GM19023 (cell line): ENCODE measurements around the gene STAMBP.
"Not testable (repeated sequence)": the region's sequence is repeated elsewhere in the genome, so short reads cannot be mapped to it uniquely, and the experiment has no call there.

Experiments used
- ATAC-seq: cut with Tn5 transposase; IDR thresholded peaks from one replicate; pipeline ENCODE4 v1.9.1; 2021; ENCODE audit warnings: mild to moderate bottlenecking, moderate library complexity; ENCODE audit not compliant: unreplicated experiment

The STAMBP gene

GRCh38 chr2:73836141-73836943 lies 7.6 kb downstream of the STAMBP start:
- ATAC-seq = no peak

GRCh38 chr2:73837847-73838585 lies 9.3 kb downstream of the STAMBP start:
- ATAC-seq = no peak

GRCh38 chr2:73838889-73839534 lies 10.3 kb downstream of the STAMBP start:
- ATAC-seq = no peak

GRCh38 chr2:73839653-73840411 lies 11.1 kb downstream of the STAMBP start:
- no peak for ATAC-seq

- no peak for ATAC-seq
Measured at GRCh38 chr2:73841912-73842738, 13.4 kb downstream of the STAMBP start.

- no peak for ATAC-seq
Measured at GRCh38 chr2:73842739-73843019, 13.9 kb downstream of the STAMBP start.

- no peak for ATAC-seq
Measured at GRCh38 chr2:73844087-73844486, 15.3 kb downstream of the STAMBP start.

GRCh38 chr2:73850009-73850408 lies 21.2 kb downstream of the STAMBP start:
- ATAC-seq = no peak

GRCh38 chr2:73851274-73851673 lies 22.5 kb downstream of the STAMBP start:
- ATAC-seq = no peak

- ATAC-seq = no peak
Measured at GRCh38 chr2:73852020-73852419, 23.3 kb downstream of the STAMBP start.

GRCh38 chr2:73855526-73855925 lies 26.8 kb downstream of the STAMBP start:
- ATAC-seq = no peak

- no peak for ATAC-seq
Measured at GRCh38 chr2:73856214-73856613, 27.5 kb downstream of the STAMBP start.

- ATAC-seq = no peak
Measured at GRCh38 chr2:73859721-73860586, 31.2 kb downstream of the STAMBP start.

GRCh38 chr2:73862987-73863386 lies 34.2 kb downstream of the STAMBP start:
- no peak for ATAC-seq

GRCh38 chr2:73868204-73868978 lies 39.6 kb downstream of the STAMBP start:
- ATAC-seq = no peak

- no peak for ATAC-seq
Measured at GRCh38 chr2:73870084-73870483, 41.3 kb downstream of the STAMBP start.

GRCh38 chr2:73877071-73877802 lies 48.5 kb downstream of the STAMBP start:
- no peak for ATAC-seq

GRCh38 chr2:73877984-73878383 lies 49.2 kb downstream of the STAMBP start:
- not testable (repeated sequence) for ATAC-seq
